Measurements from ENCODE around the gene QRFP. TPM values are rescaled to one million over a fixed set of nuclear protein-coding genes. Genes with fewer than 3 reads are reported as not detected.

QRFP gene
- total RNA-seq, 4 donors from 2014 or later, result not detected

GRCh38 chr9:130903194-130904069 lies 6.8 kb upstream of the QRFP start:
- no peak for TF ChIP-seq POLR2A (IDR thresholded peaks at IDR 0.05)
- TF ChIP-seq CTCF (IDR thresholded peaks at IDR 0.05), result no peak
- 68 to 77% methylated on average over 16 to 19 of the region's 25 CpGs for WGBS, 2 donors
- no peaks in the 10 kb centered on the region for H3K27me3 ChIP-seq

DNA sequence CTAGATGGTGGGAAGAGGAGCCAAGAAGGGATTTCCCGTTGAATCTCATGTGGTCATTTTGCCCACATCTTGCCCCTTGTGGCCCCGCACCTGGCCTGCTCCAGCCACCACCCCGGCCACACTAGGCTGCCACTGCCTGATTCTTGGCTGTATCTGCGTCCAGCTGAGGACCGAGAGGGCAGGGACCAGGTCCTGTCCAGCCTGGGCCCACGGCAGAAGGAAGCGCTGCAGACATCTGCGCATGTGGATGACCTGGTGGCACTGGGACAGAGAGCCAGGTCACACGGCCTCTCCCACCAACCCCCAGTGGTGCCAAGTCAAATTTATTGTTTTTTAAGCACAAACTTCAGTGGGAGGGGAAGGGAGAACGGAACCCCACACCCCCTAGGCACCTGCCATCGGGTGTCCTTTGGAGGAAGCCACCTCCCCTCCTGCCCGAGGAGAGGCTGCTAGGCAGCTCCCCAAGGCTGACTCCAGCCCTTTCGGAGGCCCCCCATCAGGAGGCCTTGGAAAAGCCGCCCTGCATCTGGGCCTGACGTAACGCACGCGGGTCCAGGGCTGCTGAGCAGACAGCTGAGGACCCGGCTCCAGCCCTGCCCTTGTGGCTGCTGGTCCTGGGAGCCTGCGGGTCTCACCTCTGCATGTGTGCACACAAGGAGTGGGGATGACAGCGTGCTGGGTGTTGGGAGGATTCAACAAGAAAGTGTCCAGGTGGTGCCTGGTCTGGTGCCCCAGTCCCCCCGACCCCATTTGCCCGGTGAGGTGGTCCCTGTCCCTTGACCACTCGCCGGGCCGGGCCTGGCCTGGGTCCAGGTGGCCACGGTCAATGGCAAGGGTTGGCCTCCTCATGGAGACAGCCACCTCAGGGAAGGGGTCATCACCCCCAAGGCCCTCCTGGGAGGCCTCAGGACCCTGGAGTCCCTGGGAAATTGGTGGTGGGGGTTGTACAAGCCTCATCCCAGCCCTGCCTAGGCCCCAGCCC lies 5.9 kb upstream of the QRFP start:
- 79 to 80% methylated on average over 16 to 22 of the region's 27 CpGs for WGBS, 2 donors
- intact Hi-C loops (cut with DNase I), result no loop called here
- Histone ChIP-seq H3K4me1 (peaks cover 0 to 8% of the 10 kb centered on the region in 2 donors), H3K36me3 (no peaks in the 10 kb centered on the region), H3K27ac (no peak overlapping the region), H3K9me3 (no peaks in the 10 kb centered on the region), H3K27me3 (no peaks in the 10 kb centered on the region), H3K4me3 (replicated peaks in 1 of 3) (no peak overlapping the region)
- no peak for DNase-seq
- TF ChIP-seq POLR2A (IDR thresholded peaks at IDR 0.05) (no peak), CTCF (IDR thresholded peaks at IDR 0.05) (no peak)

More at GRCh38 chr9:130903194-130904069, 6.8 kb upstream of the QRFP start:
- Histone ChIP-seq H3K27ac (no peak overlapping the region), H3K9me3 (no peaks in the 10 kb centered on the region), H3K4me3 (replicated peaks in 1 of 3) (no peak overlapping the region), H3K36me3 (no peaks in the 10 kb centered on the region), H3K4me1 (peaks cover 0 to under 1% of the 10 kb centered on the region in 2 donors)
- intact Hi-C loops (cut with DNase I), result no loop called here
- no peak for DNase-seq

GRCh38 chr9:130901498-130902203 lies 5.0 kb upstream of the QRFP start:
- no peak for DNase-seq
- peaks cover 0 to 8% of the 10 kb centered on the region in 2 donors for H3K4me1 ChIP-seq
- H3K9me3 ChIP-seq, result no peaks in the 10 kb centered on the region
- intact Hi-C loops (cut with DNase I), result no loop called here
- H3K27ac ChIP-seq, result no peak overlapping the region
- TF ChIP-seq CTCF (IDR thresholded peaks at IDR 0.05), result no peak
- no peak for TF ChIP-seq POLR2A (IDR thresholded peaks at IDR 0.05)
- no peaks in the 10 kb centered on the region for H3K36me3 ChIP-seq
- no peaks in the 10 kb centered on the region for H3K27me3 ChIP-seq
- 76 to 87% methylated on average over 4 to 8 of the region's 17 CpGs for WGBS, 2 donors
- no peak overlapping the region for H3K4me3 ChIP-seq (replicated peaks in 1 of 3)

- intact Hi-C loops (cut with DNase I), result no loop called here
- 60 to 65% methylated on average over 14 to 15 of the region's 17 CpGs for WGBS, 2 donors
Observed at GRCh38 chr9:130900701-130901497, 4.3 kb upstream of the QRFP start.

More at GRCh38 chr9:130900701-130901497, 4.3 kb upstream of the QRFP start:
- no peak for DNase-seq
- TF ChIP-seq POLR2A (IDR thresholded peaks at IDR 0.05) (no peak), CTCF (IDR thresholded peaks at IDR 0.05) (no peak)
- Histone ChIP-seq H3K27me3 (no peaks in the 10 kb centered on the region), H3K4me3 (replicated peaks in 1 of 3) (no peak overlapping the region), H3K9me3 (no peaks in the 10 kb centered on the region), H3K36me3 (no peaks in the 10 kb centered on the region), H3K4me1 (peaks cover 0 to 8% of the 10 kb centered on the region in 2 donors), H3K27ac (no peak overlapping the region)

Measured in thyroid gland (tissue), 4 donors.